GM12801 (cell line): ENCODE results near the gene ZNF772.

ENCODE experiments used
- TF ChIP-seq, protein P1 (sequence below): IDR thresholded peaks from one replicate; pipeline ENCODE4 v1.5.1; 2011; ENCODE audit warnings: control low read depth; ENCODE audit not compliant: insufficient read length; ENCODE audit errors: extremely low read depth

Gene ZNF772

DNA sequence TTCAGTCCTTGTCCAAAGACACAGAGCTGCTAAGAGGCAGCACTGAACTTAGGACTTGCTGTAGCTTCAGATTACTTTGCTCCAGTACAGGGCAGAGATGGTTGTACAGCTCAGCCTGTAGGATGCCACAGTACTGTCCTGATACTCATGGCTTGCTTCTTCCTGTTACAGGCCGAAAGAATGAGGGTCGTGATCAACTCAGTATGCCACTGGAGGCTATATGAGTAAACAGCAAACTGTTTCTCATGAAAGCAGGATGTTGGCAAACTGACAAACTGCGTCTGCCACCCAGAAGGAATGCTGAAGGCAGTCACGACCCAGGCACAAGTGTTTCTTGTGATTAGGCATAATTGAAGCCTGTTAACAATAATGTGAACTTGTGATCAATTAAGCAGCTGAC lies 39.4 kb downstream of the ZNF772 start:
- TF ChIP-seq, protein P1, sequence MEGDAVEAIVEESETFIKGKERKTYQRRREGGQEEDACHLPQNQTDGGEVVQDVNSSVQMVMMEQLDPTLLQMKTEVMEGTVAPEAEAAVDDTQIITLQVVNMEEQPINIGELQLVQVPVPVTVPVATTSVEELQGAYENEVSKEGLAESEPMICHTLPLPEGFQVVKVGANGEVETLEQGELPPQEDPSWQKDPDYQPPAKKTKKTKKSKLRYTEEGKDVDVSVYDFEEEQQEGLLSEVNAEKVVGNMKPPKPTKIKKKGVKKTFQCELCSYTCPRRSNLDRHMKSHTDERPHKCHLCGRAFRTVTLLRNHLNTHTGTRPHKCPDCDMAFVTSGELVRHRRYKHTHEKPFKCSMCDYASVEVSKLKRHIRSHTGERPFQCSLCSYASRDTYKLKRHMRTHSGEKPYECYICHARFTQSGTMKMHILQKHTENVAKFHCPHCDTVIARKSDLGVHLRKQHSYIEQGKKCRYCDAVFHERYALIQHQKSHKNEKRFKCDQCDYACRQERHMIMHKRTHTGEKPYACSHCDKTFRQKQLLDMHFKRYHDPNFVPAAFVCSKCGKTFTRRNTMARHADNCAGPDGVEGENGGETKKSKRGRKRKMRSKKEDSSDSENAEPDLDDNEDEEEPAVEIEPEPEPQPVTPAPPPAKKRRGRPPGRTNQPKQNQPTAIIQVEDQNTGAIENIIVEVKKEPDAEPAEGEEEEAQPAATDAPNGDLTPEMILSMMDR: no peak

DNA sequence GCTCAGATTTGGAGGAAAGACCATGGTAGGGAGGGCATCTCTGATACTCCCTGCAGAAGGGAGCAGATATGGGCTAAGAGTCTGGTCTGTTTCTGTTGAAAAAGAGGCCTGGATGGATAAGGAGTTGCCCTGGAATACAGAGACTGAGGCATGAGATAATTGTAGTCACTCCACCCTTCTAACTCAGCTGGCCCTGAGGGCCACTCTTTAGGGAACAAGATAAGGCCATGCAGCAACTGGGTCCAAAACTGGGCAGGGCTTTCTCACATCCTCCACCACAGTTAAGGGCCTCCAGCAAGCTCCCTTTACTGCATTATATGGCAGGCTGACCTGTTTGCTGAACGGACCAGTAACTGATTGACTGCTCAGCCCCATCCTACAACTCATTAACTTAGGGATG lies 40.9 kb downstream of the ZNF772 start:
- TF ChIP-seq, protein P1: no peak

DNA sequence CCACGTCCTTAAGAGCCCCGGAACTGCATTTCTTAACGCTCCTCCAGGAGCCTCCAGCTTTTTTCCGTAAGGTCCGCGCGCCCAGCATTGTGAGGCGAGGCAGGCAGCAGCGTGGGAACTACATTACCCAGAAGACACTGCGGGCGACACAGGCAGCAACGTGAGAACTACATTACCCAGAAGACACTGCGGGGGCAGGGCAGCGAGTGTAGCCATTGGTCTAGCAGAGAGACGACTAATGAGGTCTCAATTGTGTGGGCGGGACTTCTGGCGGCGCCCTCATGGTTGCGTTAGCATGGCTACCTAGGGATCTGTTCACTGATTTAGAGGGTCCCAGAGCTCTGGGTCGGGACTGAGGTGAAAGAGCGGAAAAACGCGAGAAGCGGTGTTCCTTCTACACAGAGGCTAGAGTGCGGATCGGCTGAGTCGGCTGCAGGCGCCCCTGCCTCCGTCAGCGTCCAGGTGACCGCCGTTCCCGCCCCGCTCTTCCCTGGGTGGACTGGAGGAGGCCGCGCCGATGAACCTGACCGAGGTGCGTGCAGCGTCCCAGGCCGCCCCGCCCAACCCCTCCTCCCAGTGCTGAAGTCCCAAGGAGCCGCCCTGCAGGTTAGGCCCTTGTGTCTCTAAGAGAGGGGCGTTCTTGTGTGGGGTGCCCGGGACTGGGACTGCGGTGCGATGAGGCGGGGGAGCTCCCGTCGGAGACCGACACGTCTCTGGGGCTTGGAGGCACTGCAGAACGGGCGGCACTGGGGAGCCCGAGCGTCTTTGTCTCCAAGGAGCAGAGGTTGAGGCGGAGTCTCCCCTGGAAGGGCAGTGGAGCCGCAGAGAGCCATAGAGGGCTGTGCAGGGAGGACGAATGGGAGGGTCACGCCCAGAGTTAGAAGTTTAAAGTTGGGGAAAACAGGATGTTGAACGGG lies 42.0 kb downstream of the ZNF772 start, which contains the start of gene ZNF749:
Gene ZNF749 (plus strand): TSS at position 264 of the 917 bp plus-strand sequence. CDS start 254 bp downstream, at position 518.
- TF ChIP-seq, protein P1: no peak

DNA sequence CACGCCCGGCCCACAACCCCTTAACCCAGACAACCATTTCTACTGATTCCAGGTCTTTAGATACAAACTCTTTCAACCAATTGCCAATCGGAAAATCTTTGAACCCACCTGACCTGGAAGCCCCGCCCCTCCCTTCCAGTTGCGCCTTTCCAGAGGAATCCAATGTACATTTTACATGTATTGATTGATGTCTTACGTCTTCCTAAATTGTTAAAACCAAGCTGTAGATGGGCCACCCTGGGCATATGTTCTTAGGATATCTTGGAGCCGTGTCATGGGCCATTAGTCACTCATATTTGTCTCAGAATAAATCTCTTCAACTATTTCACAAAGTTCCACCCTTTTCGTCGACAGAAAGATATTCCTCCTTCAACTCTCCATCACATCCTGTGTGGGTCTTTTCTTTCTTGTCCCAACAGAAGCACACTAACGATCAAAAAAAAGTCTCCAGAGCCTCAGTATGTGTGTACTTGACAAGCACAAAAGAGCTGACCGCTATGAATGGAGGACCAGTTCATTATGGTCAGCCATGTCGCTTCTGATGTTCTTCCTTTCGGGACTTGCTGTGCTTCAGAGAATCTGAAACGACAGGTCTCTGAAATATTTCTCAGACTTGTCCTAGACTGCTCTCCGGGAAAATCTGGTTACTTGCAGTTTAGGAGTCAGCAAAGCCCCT lies 42.8 kb downstream of the ZNF772 start:
- TF ChIP-seq, protein P1: no peak

DNA sequence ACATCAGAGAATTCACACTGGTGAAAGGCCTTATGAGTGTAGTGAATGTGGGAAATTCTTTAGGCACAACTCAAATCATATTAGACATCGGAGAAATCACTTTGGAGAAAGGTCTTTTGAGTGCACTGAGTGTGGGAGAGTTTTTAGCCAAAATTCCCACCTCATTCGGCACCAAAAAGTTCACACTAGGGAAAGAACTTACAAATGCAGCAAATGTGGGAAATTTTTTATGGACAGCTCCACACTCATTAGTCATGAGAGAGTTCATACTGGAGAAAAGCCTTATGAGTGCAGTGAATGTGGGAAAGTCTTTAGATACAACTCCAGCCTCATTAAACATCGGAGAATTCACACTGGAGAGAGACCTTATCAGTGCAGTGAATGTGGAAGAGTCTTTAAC lies 56.3 kb downstream of the ZNF772 start:
- TF ChIP-seq, protein P1: no peak

DNA sequence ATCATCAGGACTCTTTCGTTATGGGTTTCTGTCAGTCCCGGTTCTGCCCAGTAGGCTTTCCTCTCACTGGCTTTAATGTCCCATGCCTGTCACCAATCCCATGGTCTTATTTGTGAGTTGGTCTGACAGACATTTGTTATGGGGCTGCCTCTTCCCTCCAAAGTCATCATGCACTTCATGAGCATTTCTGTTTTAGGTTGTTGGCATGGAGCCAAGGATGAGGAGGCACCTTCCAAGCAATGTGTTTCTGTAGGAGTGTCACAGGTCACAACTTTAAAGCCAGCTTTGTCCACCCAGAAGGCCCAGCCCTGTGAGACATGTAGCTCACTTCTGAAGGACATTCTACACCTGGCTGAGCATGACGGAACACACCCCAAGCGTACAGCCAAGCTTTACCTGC lies 57.9 kb downstream of the ZNF772 start:
- TF ChIP-seq, protein P1: no peak
